ENCODE measurements around the gene CHST8.
"Not testable (repeated sequence)": the region's sequence is repeated elsewhere in the genome, so short reads cannot be mapped to it uniquely, and the experiment has no call there.

The CHST8 gene

GRCh38 chr19:33693678-33694077 lies 71.9 kb downstream of the CHST8 start:
- DNase-seq: no peak

- DNase-seq: not testable (repeated sequence)
Observed at GRCh38 chr19:33695547-33695946, 73.8 kb downstream of the CHST8 start.

GRCh38 chr19:33697766-33698165 lies 76.0 kb downstream of the CHST8 start:
- DNase-seq: no peak

GRCh38 chr19:33698576-33699435 lies 77.1 kb downstream of the CHST8 start:
- DNase-seq: no peak

GRCh38 chr19:33699754-33700407 lies 78.1 kb downstream of the CHST8 start:
- DNase-seq: no peak

- DNase-seq: no peak
Observed at GRCh38 chr19:33700408-33701013, 78.8 kb downstream of the CHST8 start.

- no peak for DNase-seq
Observed at GRCh38 chr19:33701565-33701964, 79.8 kb downstream of the CHST8 start.

- no peak for DNase-seq
Observed at GRCh38 chr19:33702606-33703437, 81.1 kb downstream of the CHST8 start.

- DNase-seq: no peak
Observed at GRCh38 chr19:33703438-33703750, 81.6 kb downstream of the CHST8 start.

- no peak for DNase-seq
Observed at GRCh38 chr19:33703821-33704220, 82.1 kb downstream of the CHST8 start.

GRCh38 chr19:33704271-33704670 lies 82.5 kb downstream of the CHST8 start:
- no peak for DNase-seq

GRCh38 chr19:33705090-33705847 lies 83.5 kb downstream of the CHST8 start:
- DNase-seq: no peak

GRCh38 chr19:33705860-33706259 lies 84.1 kb downstream of the CHST8 start:
- no peak for DNase-seq

- no peak for DNase-seq
Observed at GRCh38 chr19:33706631-33707030, 84.9 kb downstream of the CHST8 start.

- DNase-seq: no peak
Observed at GRCh38 chr19:33712268-33712667, 90.5 kb downstream of the CHST8 start.

- no peak for DNase-seq
Observed at GRCh38 chr19:33713194-33713593, 91.4 kb downstream of the CHST8 start.

GRCh38 chr19:33714149-33714548 lies 92.4 kb downstream of the CHST8 start:
- no peak for DNase-seq

GRCh38 chr19:33715462-33715861 lies 93.7 kb downstream of the CHST8 start:
- no peak for DNase-seq

- DNase-seq: no peak
Observed at GRCh38 chr19:33717878-33718277, 96.1 kb downstream of the CHST8 start.

- no peak for DNase-seq
Observed at GRCh38 chr19:33718651-33719254, 97.0 kb downstream of the CHST8 start.

- DNase-seq: no peak
Observed at GRCh38 chr19:33719366-33720154, 97.8 kb downstream of the CHST8 start.
